ENCODE measurements around the gene ZDHHC5.

The ZDHHC5 gene

DNA sequence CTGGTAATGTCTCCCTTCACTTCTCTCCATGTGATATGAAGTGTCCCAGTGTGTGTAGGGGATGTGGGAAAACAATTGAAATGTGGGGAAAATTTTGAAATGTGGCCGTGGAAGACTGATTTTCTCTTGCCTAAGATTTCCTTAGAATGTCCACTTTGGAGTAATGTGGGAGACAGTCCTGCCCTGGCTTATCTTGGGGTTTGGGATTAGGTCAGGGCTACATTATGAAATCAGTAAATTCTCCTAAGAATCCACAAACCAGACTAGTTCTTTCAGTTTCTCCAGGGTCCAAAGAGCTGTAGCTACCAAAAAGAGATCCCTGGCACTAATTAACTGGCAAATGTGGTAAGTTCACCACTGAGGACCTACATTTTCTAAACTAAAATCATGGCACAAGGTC, 41.0 kb upstream of the ZDHHC5 start:
- Mint-ChIP-seq H3K36me3 (ENCODE audit: low read depth) (peaks cover 7% of the 10 kb centered on the region), H3K27ac (no peak overlapping the region), H3K9me3 (no peaks in the 10 kb centered on the region), H3K4me1 (peaks cover 4% of the 10 kb centered on the region), H3K4me3 (no peak overlapping the region), H3K27me3 (ENCODE audit: low read depth) (no peaks in the 10 kb centered on the region)
- TF ChIP-seq, protein P1, sequence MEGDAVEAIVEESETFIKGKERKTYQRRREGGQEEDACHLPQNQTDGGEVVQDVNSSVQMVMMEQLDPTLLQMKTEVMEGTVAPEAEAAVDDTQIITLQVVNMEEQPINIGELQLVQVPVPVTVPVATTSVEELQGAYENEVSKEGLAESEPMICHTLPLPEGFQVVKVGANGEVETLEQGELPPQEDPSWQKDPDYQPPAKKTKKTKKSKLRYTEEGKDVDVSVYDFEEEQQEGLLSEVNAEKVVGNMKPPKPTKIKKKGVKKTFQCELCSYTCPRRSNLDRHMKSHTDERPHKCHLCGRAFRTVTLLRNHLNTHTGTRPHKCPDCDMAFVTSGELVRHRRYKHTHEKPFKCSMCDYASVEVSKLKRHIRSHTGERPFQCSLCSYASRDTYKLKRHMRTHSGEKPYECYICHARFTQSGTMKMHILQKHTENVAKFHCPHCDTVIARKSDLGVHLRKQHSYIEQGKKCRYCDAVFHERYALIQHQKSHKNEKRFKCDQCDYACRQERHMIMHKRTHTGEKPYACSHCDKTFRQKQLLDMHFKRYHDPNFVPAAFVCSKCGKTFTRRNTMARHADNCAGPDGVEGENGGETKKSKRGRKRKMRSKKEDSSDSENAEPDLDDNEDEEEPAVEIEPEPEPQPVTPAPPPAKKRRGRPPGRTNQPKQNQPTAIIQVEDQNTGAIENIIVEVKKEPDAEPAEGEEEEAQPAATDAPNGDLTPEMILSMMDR (IDR thresholded peaks at IDR 0.05; ENCODE audit: unreplicated experiment in 3 of 3), result no peak

DNA sequence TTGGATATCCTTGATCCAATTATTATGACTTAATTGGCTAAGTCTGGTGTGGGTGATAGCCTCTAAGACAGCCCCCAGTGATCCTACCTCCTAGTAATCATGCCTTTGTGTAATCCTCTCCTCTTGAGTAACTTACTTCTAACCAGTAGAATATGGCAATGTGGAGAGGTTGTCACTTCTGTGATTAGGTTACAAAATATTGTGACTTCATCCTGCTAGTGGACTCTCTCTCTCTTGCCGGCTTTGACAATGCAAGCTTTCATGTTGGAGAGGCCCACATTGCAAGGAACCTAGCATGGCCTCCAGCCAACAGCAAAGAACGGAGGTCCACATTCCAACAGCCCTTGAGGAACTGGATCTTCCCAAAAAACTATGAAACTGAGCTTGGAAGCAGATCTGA, 37.7 kb upstream of the ZDHHC5 start:
- H3K4me1 Mint-ChIP-seq, result peaks cover 4% of the 10 kb centered on the region
- no peak overlapping the region for H3K4me3 Mint-ChIP-seq
- no peaks in the 10 kb centered on the region for H3K9me3 Mint-ChIP-seq
- no peaks in the 10 kb centered on the region for H3K36me3 Mint-ChIP-seq (ENCODE audit: low read depth)
- H3K27ac Mint-ChIP-seq, result no peak overlapping the region
- no peaks in the 10 kb centered on the region for H3K27me3 Mint-ChIP-seq (ENCODE audit: low read depth)
- TF ChIP-seq, protein P1 (IDR thresholded peaks at IDR 0.05; ENCODE audit: unreplicated experiment in 3 of 3), result no peak

DNA sequence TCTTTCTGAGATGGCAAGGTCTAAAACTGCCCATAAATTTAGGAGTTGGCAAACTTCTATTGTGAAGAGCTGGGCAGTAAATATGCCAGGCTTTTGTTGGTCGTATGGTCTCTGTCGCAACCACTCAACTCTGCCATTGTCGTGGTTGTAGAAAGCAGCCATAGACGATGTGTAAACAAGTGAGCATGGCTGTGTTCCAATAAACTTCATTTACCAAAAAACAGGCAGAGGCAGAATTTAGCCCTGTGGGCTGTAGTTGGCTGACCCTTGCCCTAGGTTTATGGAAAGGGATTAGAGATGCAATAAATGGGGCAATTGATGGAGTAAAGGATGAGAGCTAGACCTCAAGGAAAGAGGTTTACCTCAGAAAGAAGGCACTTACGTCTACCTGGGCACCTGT, 35.8 kb upstream of the ZDHHC5 start:
- no peak overlapping the region for H3K27ac Mint-ChIP-seq
- TF ChIP-seq, protein P1 (IDR thresholded peaks at IDR 0.05; ENCODE audit: unreplicated experiment in 3 of 3), result no peak
- no peaks in the 10 kb centered on the region for H3K27me3 Mint-ChIP-seq (ENCODE audit: low read depth)
- no peak overlapping the region for H3K4me3 Mint-ChIP-seq
- H3K4me1 Mint-ChIP-seq, result peaks cover 4% of the 10 kb centered on the region
- no peaks in the 10 kb centered on the region for H3K36me3 Mint-ChIP-seq (ENCODE audit: low read depth)
- no peaks in the 10 kb centered on the region for H3K9me3 Mint-ChIP-seq

DNA sequence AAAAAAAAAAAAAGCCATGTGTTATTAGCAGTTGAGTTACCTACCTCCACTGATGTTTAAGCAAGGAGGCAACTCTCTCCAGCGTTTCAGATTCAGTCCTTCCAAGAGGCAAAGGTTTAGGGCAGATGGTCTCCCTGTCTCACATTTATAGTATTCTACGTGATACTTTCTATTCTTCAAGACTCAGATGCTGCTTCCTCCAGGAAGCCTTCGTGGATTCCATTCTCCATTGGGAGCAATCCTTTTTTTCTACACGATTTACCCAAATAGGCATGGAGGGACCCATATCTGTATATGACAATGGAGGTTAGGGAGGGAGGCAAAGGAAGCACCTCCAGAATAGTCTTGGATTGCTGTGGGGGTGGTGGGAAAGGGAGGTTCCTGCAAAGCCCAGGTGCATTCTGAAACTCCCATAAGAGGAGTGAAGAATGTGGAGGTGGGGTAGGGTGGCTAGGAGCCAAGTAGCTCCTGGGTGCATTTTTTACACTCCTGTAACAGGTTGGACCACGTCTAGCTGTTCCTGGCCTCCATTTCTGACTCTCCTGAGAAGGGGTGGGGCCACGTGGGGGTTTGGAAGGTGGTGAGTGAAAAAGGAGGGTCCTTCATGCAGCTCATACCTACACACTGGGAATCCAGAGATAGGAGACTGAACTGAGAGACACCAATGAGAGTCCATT, 34.4 kb upstream of the ZDHHC5 start:
- Mint-ChIP-seq H3K4me1 (peaks cover 11% of the 10 kb centered on the region), H3K4me3 (no peak overlapping the region), H3K36me3 (ENCODE audit: low read depth) (no peaks in the 10 kb centered on the region), H3K27me3 (ENCODE audit: low read depth) (no peaks in the 10 kb centered on the region), H3K27ac (no peak overlapping the region), H3K9me3 (no peaks in the 10 kb centered on the region)
- TF ChIP-seq, protein P1 (IDR thresholded peaks at IDR 0.05; ENCODE audit: unreplicated experiment in 3 of 3), result no peak

DNA sequence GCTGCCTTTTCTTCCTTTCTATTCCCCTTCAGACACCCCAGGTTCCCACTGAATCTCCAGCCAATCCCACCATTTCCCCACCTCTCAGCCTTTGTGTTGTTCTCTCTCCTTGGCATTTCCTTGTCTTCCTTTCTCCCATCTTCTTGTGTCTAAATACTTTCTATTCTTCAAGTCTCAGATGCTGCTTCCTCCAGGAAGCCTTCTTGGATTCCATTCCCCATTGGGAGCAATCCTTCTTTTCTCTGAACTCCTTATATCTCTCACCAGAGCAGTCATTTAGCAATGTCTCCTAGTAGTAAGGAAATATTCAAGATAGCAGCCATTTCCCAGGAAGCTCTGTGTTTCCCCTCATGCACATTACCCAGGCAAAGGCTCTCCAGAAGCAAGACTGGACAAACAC, 33.6 kb upstream of the ZDHHC5 start:
- H3K9me3 Mint-ChIP-seq, result no peaks in the 10 kb centered on the region
- no peak overlapping the region for H3K4me3 Mint-ChIP-seq
- H3K27me3 Mint-ChIP-seq (ENCODE audit: low read depth), result peaks cover 4% of the 10 kb centered on the region
- no peaks in the 10 kb centered on the region for H3K36me3 Mint-ChIP-seq (ENCODE audit: low read depth)
- peaks cover 8% of the 10 kb centered on the region for H3K4me1 Mint-ChIP-seq
- TF ChIP-seq, protein P1 (IDR thresholded peaks at IDR 0.05; ENCODE audit: unreplicated experiment in 3 of 3), result no peak
- no peak overlapping the region for H3K27ac Mint-ChIP-seq

DNA sequence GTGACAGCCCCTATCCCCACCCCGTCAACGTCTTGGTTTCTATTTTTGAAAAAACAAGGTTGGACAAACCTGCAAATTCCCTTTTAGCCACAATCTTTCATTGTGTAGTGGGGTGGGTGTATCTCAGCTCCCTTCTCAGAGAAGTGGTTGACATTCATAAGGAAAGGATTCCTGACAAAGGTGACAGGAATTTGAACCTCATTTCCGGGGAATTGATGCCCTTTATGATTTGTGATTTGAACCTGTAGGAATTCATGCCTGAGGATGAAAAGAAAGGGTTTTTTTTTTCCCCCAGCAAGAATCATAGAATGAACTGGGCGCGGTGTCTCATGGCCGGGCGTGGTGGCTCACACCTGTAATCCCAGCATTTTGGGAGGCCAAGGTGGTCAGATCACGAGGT, 32.7 kb upstream of the ZDHHC5 start:
- Mint-ChIP-seq H3K4me1 (peaks cover 14% of the 10 kb centered on the region), H3K9me3 (no peaks in the 10 kb centered on the region), H3K27me3 (ENCODE audit: low read depth) (peaks cover 4% of the 10 kb centered on the region), H3K27ac (no peak overlapping the region), H3K4me3 (no peak overlapping the region), H3K36me3 (ENCODE audit: low read depth) (no peaks in the 10 kb centered on the region)
- TF ChIP-seq, protein P1 (IDR thresholded peaks at IDR 0.05; ENCODE audit: unreplicated experiment in 3 of 3), result no peak
